RPMI8226 (cell line): Measurements from ENCODE around the gene VSIG10L2.
"Not testable (repeated sequence)": the region's sequence is repeated elsewhere in the genome, so short reads cannot be mapped to it uniquely, and the experiment has no call there.

Experiments
- DNase-seq: peaks from one replicate; pipeline ENCODE4 v3.0.0-alpha.2; 2015

VSIG10L2 gene

GRCh38 chr11:125971618-125972017, 25.8 kb downstream of the VSIG10L2 start:
- DNase-seq, result no peak

- DNase-seq, result no peak
Measured at GRCh38 chr11:125974284-125974683, 28.4 kb downstream of the VSIG10L2 start.

GRCh38 chr11:125975634-125976033, 29.8 kb downstream of the VSIG10L2 start:
- no peak for DNase-seq

GRCh38 chr11:125976156-125976555, 30.3 kb downstream of the VSIG10L2 start:
- DNase-seq, result no peak

GRCh38 chr11:125977333-125977732, 31.5 kb downstream of the VSIG10L2 start:
- DNase-seq, result no peak

GRCh38 chr11:125978181-125978716, 32.4 kb downstream of the VSIG10L2 start:
- DNase-seq, result no peak

- no peak for DNase-seq
Measured at GRCh38 chr11:125978778-125979407, 33.0 kb downstream of the VSIG10L2 start.

GRCh38 chr11:125979511-125979910, 33.7 kb downstream of the VSIG10L2 start:
- no peak for DNase-seq

GRCh38 chr11:125980436-125980835, 34.6 kb downstream of the VSIG10L2 start:
- DNase-seq, result no peak

GRCh38 chr11:125982348-125982730, 36.5 kb downstream of the VSIG10L2 start:
- DNase-seq, result no peak

- DNase-seq, result not testable (repeated sequence)
Measured at GRCh38 chr11:125985956-125986355, 40.1 kb downstream of the VSIG10L2 start.

- no peak for DNase-seq
Measured at GRCh38 chr11:125987066-125987641, 41.3 kb downstream of the VSIG10L2 start.

- DNase-seq, result no peak
Measured at GRCh38 chr11:125990244-125990643, 44.4 kb downstream of the VSIG10L2 start.

- no peak for DNase-seq
Measured at GRCh38 chr11:125992893-125993292, 47.0 kb downstream of the VSIG10L2 start.

- DNase-seq, result no peak
Measured at GRCh38 chr11:125994509-125994908, 48.7 kb downstream of the VSIG10L2 start.

GRCh38 chr11:125995313-125995712, 49.5 kb downstream of the VSIG10L2 start:
- DNase-seq, result no peak

GRCh38 chr11:125998267-125998666, 52.4 kb downstream of the VSIG10L2 start:
- DNase-seq, result no peak

- no peak for DNase-seq
Measured at GRCh38 chr11:125999234-125999880, 53.5 kb downstream of the VSIG10L2 start.

- DNase-seq, result no peak
Measured at GRCh38 chr11:126002181-126002580, 56.3 kb downstream of the VSIG10L2 start.
